ENCODE data around the gene TSHR. TPM values are rescaled to one million over a fixed set of nuclear protein-coding genes. Genes with fewer than 3 reads are reported as not detected.

The TSHR gene
- total RNA-seq, 1 donor from 2014 or later: 1.9 TPM

DNA sequence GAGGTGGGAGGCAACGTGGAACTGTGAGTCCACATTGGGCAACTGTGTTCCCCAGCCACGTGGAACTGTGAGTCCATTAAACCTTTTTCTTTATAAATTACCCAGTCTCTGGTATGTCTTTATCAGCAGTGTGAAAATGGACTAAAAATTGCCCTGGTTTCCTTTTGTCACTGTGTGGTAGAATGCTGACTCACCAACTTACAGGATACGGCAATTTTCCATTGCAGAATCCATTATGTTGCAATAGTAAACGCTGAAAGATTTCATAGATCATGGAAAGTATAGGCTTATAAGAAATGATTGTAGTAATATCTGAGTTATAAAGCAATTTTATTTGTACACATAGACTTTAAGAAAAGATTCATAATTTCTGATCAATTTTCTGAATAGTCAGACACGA is 172.4 kb downstream of the TSHR start:
- intact Hi-C loops (cut with micrococcal nuclease): no loop called here

DNA sequence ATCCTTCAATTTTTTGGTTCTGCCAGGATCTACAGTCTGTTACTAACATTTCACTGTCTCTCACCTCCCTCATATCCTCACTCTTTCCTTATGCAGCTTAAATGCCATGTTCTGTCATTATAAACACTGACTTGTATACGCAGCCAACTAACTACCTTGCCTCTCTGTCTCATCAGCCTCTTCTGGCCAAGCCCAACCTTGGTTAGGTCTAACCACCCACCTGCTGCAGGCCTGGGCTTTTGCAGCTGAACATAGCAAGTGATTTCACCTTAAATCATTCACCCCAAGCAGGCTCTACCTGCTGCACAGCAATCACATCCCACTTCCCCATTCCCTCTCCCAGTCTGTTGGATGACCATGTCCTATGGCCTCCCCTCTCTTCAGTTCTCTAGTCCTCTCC is 173.8 kb downstream of the TSHR start:
- intact Hi-C loops (cut with micrococcal nuclease): no loop called here

DNA sequence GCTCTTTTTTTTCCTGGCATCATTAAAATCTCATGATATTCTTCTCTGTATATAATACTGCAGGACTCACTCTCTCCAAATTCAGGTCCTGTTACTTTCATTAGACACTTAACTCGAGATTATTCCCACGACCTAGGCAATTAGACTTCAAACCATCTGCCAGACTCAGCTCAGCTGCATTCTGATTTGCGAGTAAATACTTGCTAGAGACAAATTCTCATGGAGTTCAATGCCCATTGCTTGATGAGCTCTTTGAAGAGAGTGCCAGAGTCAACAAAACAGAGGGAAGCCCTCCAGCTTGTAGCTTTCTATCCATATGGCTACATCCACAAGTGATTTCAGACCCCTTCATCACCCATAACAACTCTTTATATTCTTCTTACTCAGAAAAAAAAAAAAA is 177.0 kb downstream of the TSHR start:
- intact Hi-C loops (cut with micrococcal nuclease): no loop called here

GRCh38 chr14:81133400-81133799 is 178.0 kb downstream of the TSHR start:
- intact Hi-C loops (cut with micrococcal nuclease): no loop called here

- intact Hi-C loops (cut with micrococcal nuclease): no loop called here
Observed at GRCh38 chr14:81137316-81137715, 181.9 kb downstream of the TSHR start.

DNA sequence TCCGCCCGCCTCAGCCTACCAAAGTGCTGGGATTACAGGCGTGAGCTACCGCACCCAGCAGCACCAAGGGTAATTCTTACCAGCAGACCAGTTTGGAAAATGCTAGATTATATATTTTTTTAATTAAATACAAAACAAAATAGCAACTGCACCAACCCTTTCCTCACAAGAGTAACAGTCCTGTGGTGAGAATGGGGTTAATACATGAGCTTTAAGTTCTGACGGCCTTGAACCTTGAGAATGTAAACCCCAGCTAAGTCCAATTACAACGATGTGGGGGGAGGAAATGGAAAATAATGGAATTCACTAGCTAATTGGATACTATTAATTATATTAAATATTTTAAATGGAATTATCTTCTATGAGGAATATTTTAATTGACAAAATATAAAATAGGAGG is 183.0 kb downstream of the TSHR start:
- intact Hi-C loops (cut with micrococcal nuclease): no loop called here

- intact Hi-C loops (cut with micrococcal nuclease): no loop called here
Observed at GRCh38 chr14:81141426-81141825, 186.0 kb downstream of the TSHR start.

- intact Hi-C loops (cut with micrococcal nuclease): no loop called here
Observed at GRCh38 chr14:81143793-81144192, 188.4 kb downstream of the TSHR start.

GRCh38 chr14:81144824-81145603 is 189.6 kb downstream of the TSHR start:
- intact Hi-C loops (cut with micrococcal nuclease): no loop called here

GRCh38 chr14:81147140-81147897 is 191.9 kb downstream of the TSHR start:
- intact Hi-C loops (cut with micrococcal nuclease): no loop called here

- intact Hi-C loops (cut with micrococcal nuclease): no loop called here
Observed at GRCh38 chr14:81148635-81149034, 193.2 kb downstream of the TSHR start.

- intact Hi-C loops (cut with micrococcal nuclease): no loop called here
Observed at GRCh38 chr14:81153187-81153586, 197.8 kb downstream of the TSHR start.

DNA sequence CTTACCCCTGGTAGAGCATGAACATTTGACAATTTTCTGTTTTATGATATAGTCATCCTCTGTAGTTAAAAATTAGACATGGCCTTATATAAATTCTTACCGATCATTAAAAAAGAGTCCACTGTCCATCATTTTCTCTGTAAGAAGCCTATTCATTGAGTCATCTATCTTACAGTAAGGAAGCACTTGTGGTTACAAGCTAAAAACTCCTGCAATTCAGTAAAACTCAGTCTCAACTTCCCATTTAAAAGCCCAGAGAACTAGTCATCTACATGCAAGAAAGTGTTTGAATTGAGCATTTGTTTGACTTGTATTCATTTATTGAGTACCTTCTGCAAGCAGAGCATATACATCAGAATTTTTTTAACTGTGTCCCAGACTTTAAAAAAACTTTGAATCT is 202.0 kb downstream of the TSHR start:
- intact Hi-C loops (cut with micrococcal nuclease): no loop called here

GRCh38 chr14:81161088-81161487 is 205.7 kb downstream of the TSHR start:
- intact Hi-C loops (cut with micrococcal nuclease): no loop called here

- intact Hi-C loops (cut with micrococcal nuclease): no loop called here
Observed at GRCh38 chr14:81161749-81162148, 206.3 kb downstream of the TSHR start.

DNA sequence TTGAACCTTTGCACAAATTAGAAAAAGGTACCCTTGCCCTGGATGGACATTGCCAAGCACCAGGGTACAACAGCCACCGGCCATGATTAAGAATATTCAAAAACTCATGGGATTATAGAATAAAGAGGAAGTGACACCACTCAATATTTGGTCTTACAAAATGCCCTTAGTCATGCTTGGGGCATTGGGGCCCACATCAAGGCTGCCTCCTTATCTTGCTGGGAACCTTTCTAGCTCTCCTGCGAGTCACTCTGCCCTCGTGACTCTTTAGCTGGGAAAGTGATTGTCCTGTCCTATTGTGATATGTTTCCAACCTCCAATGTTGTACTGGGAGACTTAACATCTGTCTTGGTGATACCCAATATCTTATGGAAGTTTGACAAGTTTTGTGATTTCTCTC is 207.5 kb downstream of the TSHR start:
- intact Hi-C loops (cut with micrococcal nuclease): no loop called here

- intact Hi-C loops (cut with micrococcal nuclease): loop anchor here (1.0 kb wide), 1 partner anchor 168 kb away; no protein-coding TSS in a partner anchor
Observed at GRCh38 chr14:81164167-81164774, 208.8 kb downstream of the TSHR start.

- intact Hi-C loops (cut with micrococcal nuclease): no loop called here
Observed at GRCh38 chr14:81165188-81165587, 209.8 kb downstream of the TSHR start.

DNA sequence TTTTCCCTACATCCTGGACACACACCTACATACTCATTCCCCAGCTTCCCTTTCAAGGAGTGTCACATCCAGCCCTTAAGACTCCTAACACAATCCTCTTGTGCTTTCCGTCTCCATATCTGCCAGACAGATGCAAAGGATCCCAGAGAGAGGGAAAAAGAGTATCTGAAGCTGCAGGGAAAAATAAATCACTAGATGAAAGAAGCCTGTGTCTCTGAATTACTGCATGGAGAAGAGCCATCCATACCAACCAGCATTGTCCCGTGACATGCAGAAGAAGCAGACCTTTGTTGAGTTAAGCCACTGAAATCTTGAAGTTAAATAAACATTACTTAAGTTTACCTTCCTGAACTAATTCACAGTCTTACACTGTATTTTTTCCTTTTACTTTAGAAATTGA is 210.7 kb downstream of the TSHR start:
- intact Hi-C loops (cut with micrococcal nuclease): no loop called here

DNA sequence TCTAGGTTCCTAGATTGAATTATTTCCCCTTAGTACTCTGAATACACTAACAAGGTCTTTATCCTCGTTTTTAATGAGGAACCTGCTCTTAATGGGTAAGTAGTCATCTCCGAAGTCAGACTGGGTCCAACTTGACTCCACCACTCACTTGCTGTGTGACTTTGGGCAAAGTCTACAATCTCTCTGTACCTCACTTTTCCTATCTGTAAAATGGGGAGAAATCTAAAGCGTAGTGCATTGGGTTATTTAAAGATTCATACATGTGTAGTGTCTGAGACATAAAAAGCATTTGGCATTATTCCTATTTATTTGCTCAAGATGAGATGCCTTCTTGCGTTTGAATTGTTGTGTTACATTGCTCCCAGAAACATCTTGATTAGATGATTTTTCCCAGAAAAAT is 213.8 kb downstream of the TSHR start:
- intact Hi-C loops (cut with micrococcal nuclease): no loop called here

DNA sequence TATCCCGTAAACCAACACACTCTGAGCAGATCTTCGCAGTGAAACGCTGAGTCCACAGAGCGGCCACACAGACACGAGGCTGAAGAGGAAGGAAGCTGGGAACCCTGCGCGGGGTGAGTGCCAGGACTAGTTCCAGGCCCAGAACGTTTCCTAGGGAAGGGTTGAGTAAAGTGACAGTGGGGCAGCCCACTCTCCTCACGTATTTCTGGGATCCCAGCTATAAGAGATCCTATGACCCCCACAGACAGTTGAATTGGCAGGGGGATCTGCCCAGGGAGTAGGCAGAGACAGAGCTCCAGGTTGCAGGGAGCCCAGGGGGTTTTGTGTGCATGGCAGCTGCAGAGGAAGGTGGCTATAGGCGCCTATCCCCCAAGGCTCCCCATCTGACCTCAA is 214.3 kb downstream of the TSHR start:
- intact Hi-C loops (cut with micrococcal nuclease): loop anchor here (1.0 to 5.0 kb wide), 8 partner anchors 19 to 363 kb away; partner anchors contain the start of genes CEP128, SEL1L and TSHR
